B cell (primary cell): ENCODE measurements around the gene OCLN. TPM values are rescaled to one million over a fixed set of nuclear protein-coding genes. Genes with fewer than 3 reads are reported as not detected.
"Not testable (repeated sequence)": the region's sequence is repeated elsewhere in the genome, so short reads cannot be mapped to it uniquely, and the experiment has no call there.

Experiments
- ATAC-seq: fragments of 200-7000 bp; cut with Tn5 transposase; one replicate; pipeline ENCODE4 v1.10.0; 2021; ENCODE audit warnings: low read depth, mild to moderate bottlenecking, moderate number of reproducible peaks, moderate library complexity
- CTCF ChIA-PET: fragments of 350-600 bp; sonication (Branson Sonifier 250); formaldehyde crosslinking; loops from one replicate; lab custom pipeline; 2021; ENCODE audit warnings: antibody characterized with exemption, inconsistent platforms; lab: Charles Lee
- POLR2A ChIA-PET: fragments of 350-600 bp; sonication (Branson Sonifier 250); formaldehyde crosslinking; loops from one replicate; lab custom pipeline; 2021; ENCODE audit warnings: antibody characterized with exemption; lab: Charles Lee
- DNase-seq: peaks from one replicate; pipeline ENCODE4 v3.0.0; 2013
- H2AFZ ChIP-seq: 2 replicates; pipeline ENCODE4 v1.6.1; 2012; ENCODE audit warnings: mild to moderate bottlenecking, low read depth, low read length; ENCODE audit not compliant: insufficient read depth, poor library complexity, severe bottlenecking
- H3K27ac ChIP-seq, 2 donors: 1 replicate in 1 of 2; 2 replicates in 1 of 2; pipeline ENCODE4 v1.5.1; 2012 to 2013; ENCODE audit warnings: low read length in 2 of 2, mild to moderate bottlenecking in 2 of 2, moderate library complexity in 1 of 2
- H3K27me3 ChIP-seq, 4 experiments: fragments of 200-600 bp in 1 of 4; sonication (generic) in 1 of 4; replicated peaks in 1 of 4; 1 replicate in 2 of 4; 2 replicates in 2 of 4; pipeline versions ENCODE4 v1.6.1 to v1.7.0; 2013 to 2016; ENCODE audit warnings: low read length in 3 of 4, mild to moderate bottlenecking in 2 of 4, mixed read lengths in 1 of 4, moderate library complexity in 1 of 4; ENCODE audit not compliant: insufficient read depth in 4 of 4, control insufficient read depth in 3 of 4; ENCODE audit errors: control extremely low read depth in 1 of 4
- H3K36me3 ChIP-seq, 2 experiments: replicated peaks in 1 of 2; 1 replicate in 1 of 2; 2 replicates in 1 of 2; pipeline versions ENCODE4 v1.6.1 to v1.7.1; 2013; ENCODE audit warnings: low read length in 1 of 2; ENCODE audit not compliant: insufficient read depth in 2 of 2, control insufficient read depth in 1 of 2; ENCODE audit errors: control extremely low read depth in 1 of 2, extremely low read depth in 1 of 2
- H3K4me1 ChIP-seq, 2 donors: fragments of 200-600 bp in 1 of 2; sonication (generic) in 1 of 2; 1 replicate in 1 of 2; 2 replicates in 1 of 2; pipeline versions ENCODE4 v1.5.1 to v1.6.1; 2013 to 2017; ENCODE audit warnings: low read length in 2 of 2; ENCODE audit not compliant: control insufficient read depth in 2 of 2, insufficient read depth in 2 of 2
- H3K4me2 ChIP-seq: replicated peaks from 2 replicates; pipeline ENCODE3; 2012; ENCODE audit warnings: mild to moderate bottlenecking, low read depth, low read length; ENCODE audit not compliant: poor library complexity, severe bottlenecking
- H3K4me3 ChIP-seq, 5 experiments: fragments of 200-600 bp in 1 of 5; sonication (generic) in 1 of 5; 1 replicate in 3 of 5; 2 replicates in 2 of 5; pipeline versions ENCODE4 v1.5.1 to v1.7.0; 2011 to 2016; ENCODE audit warnings: low read length in 4 of 5, mild to moderate bottlenecking in 4 of 5, low read depth in 2 of 5, control low read depth in 1 of 5, moderate library complexity in 1 of 5; ENCODE audit not compliant: insufficient read depth in 1 of 5; ENCODE audit errors: control extremely low read depth in 1 of 5, extremely low read depth in 1 of 5
- H3K79me2 ChIP-seq: fragments of 200-600 bp; sonication (generic); one replicate; pipeline ENCODE4 v1.6.0; 2016; ENCODE audit warnings: low read length; ENCODE audit not compliant: control insufficient read depth, insufficient read depth
- H3K9ac ChIP-seq: fragments of 200-600 bp; sonication (generic); 2 replicates; pipeline ENCODE4 v1.6.1; 2017; ENCODE audit warnings: mild to moderate bottlenecking, low read length, moderate library complexity
- H3K9me3 ChIP-seq, 3 donors: one replicate each; pipeline versions ENCODE4 v1.6.1 to v1.7.1; 2013; ENCODE audit warnings: low read length in 2 of 3; ENCODE audit not compliant: control insufficient read depth in 2 of 3, insufficient read depth in 1 of 3; ENCODE audit errors: control extremely low read depth in 1 of 3
- H4K20me1 ChIP-seq: 2 replicates; pipeline ENCODE4 v1.6.0; 2012; ENCODE audit warnings: mild to moderate bottlenecking, low read length; ENCODE audit not compliant: insufficient read depth, control insufficient read depth, poor library complexity, severe bottlenecking
- H3K27ac Mint-ChIP-seq: one replicate; pipeline ENCODE4 v1.8.0; 2021; ENCODE audit warnings: mixed read lengths
- H3K27me3 Mint-ChIP-seq: one replicate; pipeline ENCODE4 v1.8.0; 2021; ENCODE audit warnings: mixed read lengths
- H3K4me1 Mint-ChIP-seq: one replicate; pipeline ENCODE4 v1.8.0; 2021; ENCODE audit warnings: mixed read lengths
- H3K4me3 Mint-ChIP-seq: one replicate; pipeline ENCODE4 v1.8.0; 2021; ENCODE audit warnings: mixed read lengths
- H3K9me3 Mint-ChIP-seq: one replicate; pipeline ENCODE4 v1.8.0; 2022; ENCODE audit warnings: mixed read lengths; ENCODE audit not compliant: insufficient read depth
- CTCF ChIP-seq: fragments of 200-600 bp; IDR thresholded peaks from one replicate; pipeline ENCODE4 v1.8.0; 2022; ENCODE audit warnings: antibody characterized with exemption, mild to moderate bottlenecking
- EZH2 ChIP-seq: IDR thresholded peaks from 2 replicates; pipeline ENCODE4 v1.6.1; 2012; ENCODE audit warnings: borderline replicate concordance, low read depth, mild to moderate bottlenecking, moderate library complexity, low read length; ENCODE audit not compliant: insufficient read depth, poor library complexity, severe bottlenecking
- WGBS: methylation state at CpG from one replicate; pipeline ENCODE4 v1.1.5; 2013; ENCODE audit warnings: missing lambda C conversion rate; ENCODE audit not compliant: insufficient coverage; 5-methylcytosine and 5-hydroxymethylcytosine counted together
- intact Hi-C: fragments of 100-400 bp; cut with micrococcal nuclease; formaldehyde crosslinking; loops from one replicate; pipeline ENCODE4 v1.10.0; 2022
- polyA plus RNA-seq: library from polyadenylated mRNA; depleted of rRNA; stranded (reverse); fragments of >200 nt; gene quantifications from 2 replicates; pipeline ENCODE4 v1.2.3, GENCODE V29; 2012
- total RNA-seq, 2 donors: library from RNA; stranded (reverse); fragments of 120-200 nt in 1 of 2; gene quantifications; 1 replicate in 1 of 2; 2 replicates in 1 of 2; pipeline versions ENCODE4 v1.2.3 to v1.2.4, GENCODE V29; 2013 to 2022

The OCLN gene
- total and polyA plus RNA-seq, 2 donors (not counting 1 experiment from before 2014, with no cell fraction given), result 4.3 to 5.6 TPM

DNA sequence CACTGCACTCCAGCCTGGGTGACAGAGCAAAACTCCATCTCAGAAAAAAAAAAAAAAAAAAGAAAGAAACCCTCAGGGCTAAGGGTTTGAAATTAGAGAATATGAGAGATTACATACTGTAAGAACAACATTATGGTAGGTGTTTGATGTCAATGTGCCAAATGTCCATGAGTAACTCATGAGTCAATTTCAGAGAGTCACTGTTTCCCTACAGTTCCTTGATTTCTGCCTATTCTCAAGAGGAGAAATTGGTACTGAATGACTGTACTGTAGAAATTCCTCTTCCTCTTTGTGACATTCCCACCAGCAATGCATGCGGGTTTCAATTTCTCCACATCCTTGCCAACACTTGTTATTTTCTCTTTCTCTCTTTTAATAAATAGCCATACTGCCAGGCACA lies 42.5 kb upstream of the OCLN start:
- no peak for DNase-seq
- Histone ChIP-seq H3K9me3 (no peaks in the 10 kb centered on the region), H3K27me3 (no peaks in the 10 kb centered on the region), H3K4me1 (no peaks in the 10 kb centered on the region), H3K27ac (no peak overlapping the region), H3K9ac (no peak overlapping the region), H2AFZ (no peak overlapping the region), H3K4me2 (no peak overlapping the region), H3K36me3 (no peaks in the 10 kb centered on the region), H4K20me1 (no peaks in the 10 kb centered on the region), H3K79me2 (no peaks in the 10 kb centered on the region), H3K4me3 (no peak overlapping the region)
- ChIA-PET POLR2A (no interaction called here), CTCF (no interaction called here)
- Mint-ChIP-seq H3K27ac (no peak overlapping the region), H3K27me3 (no peaks in the 10 kb centered on the region), H3K4me1 (no peaks in the 10 kb centered on the region), H3K4me3 (no peak overlapping the region), H3K9me3 (no peaks in the 10 kb centered on the region)
- TF ChIP-seq EZH2, result no peak
- no peak for TF ChIP-seq CTCF
- ATAC-seq, result no peak
- 91% methylated on average over 1 of the region's 1 CpG for WGBS
- intact Hi-C loops, result no loop called here

DNA sequence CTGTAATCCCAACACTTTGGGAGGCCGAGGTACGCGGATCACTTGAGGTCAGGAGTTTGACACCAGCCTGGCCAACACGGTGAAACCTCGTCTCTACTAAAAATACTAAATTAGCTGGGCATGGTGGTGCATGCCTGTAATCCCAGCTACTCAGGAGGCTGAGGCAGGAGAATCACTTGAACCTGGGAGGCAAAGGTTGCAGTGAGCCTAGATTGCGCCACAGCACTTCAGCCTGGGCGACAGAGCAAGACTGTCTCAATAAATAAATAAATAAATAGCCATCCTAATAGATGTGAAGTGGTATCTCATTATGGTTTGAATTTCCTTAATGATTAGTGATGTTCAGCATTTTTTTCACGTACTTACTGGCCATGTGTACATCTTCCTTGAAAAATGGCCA lies 42.1 kb upstream of the OCLN start:
- H3K9ac ChIP-seq, H4K20me1 ChIP-seq, H3K4me1 ChIP-seq, H3K27ac Mint-ChIP-seq, H2AFZ ChIP-seq, H3K4me2 ChIP-seq, DNase-seq, H3K27ac ChIP-seq, H3K27me3 ChIP-seq, H3K79me2 ChIP-seq, H3K4me3 ChIP-seq, POLR2A ChIA-PET, H3K4me1 Mint-ChIP-seq, ATAC-seq, CTCF ChIA-PET, H3K9me3 Mint-ChIP-seq, H3K4me3 Mint-ChIP-seq, intact Hi-C loops, H3K27me3 Mint-ChIP-seq, H3K36me3 ChIP-seq, H3K9me3 ChIP-seq: not testable (repeated sequence)
- 100% methylated on average over 2 of the region's 8 CpGs for WGBS
